CD4-positive, alpha-beta T cell treated with Interleukin-2 at 100 ng/mL for 4 hours (primary cell): ENCODE measurements around the gene CA12.
"Not testable (repeated sequence)": the region's sequence is repeated elsewhere in the genome, so short reads cannot be mapped to it uniquely, and the experiment has no call there.

Source experiments
- DNase-seq: peaks from one replicate; pipeline ENCODE4 v3.0.0-alpha.2; 2020; ENCODE audit warnings: low spot score

The CA12 gene

GRCh38 chr15:63357061-63357460, 24.6 kb downstream of the CA12 start:
- DNase-seq: no peak

- no peak for DNase-seq
Measured at GRCh38 chr15:63354821-63355650, 26.6 kb downstream of the CA12 start.

- no peak for DNase-seq
Measured at GRCh38 chr15:63353887-63354286, 27.8 kb downstream of the CA12 start.

- no peak for DNase-seq
Measured at GRCh38 chr15:63353261-63353660, 28.4 kb downstream of the CA12 start.

- DNase-seq: no peak
Measured at GRCh38 chr15:63352808-63353207, 28.8 kb downstream of the CA12 start.

GRCh38 chr15:63351170-63351569, 30.5 kb downstream of the CA12 start:
- no peak for DNase-seq

GRCh38 chr15:63350178-63350621, 31.4 kb downstream of the CA12 start:
- no peak for DNase-seq

GRCh38 chr15:63349621-63350020, 32.0 kb downstream of the CA12 start:
- no peak for DNase-seq

GRCh38 chr15:63349156-63349555, 32.5 kb downstream of the CA12 start:
- no peak for DNase-seq

- no peak for DNase-seq
Measured at GRCh38 chr15:63348392-63348791, 33.3 kb downstream of the CA12 start.

GRCh38 chr15:63347074-63347857, 34.4 kb downstream of the CA12 start:
- DNase-seq: no peak

GRCh38 chr15:63345391-63345752, 36.3 kb downstream of the CA12 start:
- no peak for DNase-seq

- DNase-seq: no peak
Measured at GRCh38 chr15:63344731-63345390, 36.8 kb downstream of the CA12 start.

- not testable (repeated sequence) for DNase-seq
Measured at GRCh38 chr15:63342996-63343562, 38.6 kb downstream of the CA12 start.

- DNase-seq: no peak
Measured at GRCh38 chr15:63341898-63342297, 39.7 kb downstream of the CA12 start.

- DNase-seq: no peak
Measured at GRCh38 chr15:63340878-63341277, 40.8 kb downstream of the CA12 start.

- DNase-seq: no peak
Measured at GRCh38 chr15:63340353-63340752, 41.3 kb downstream of the CA12 start.

- DNase-seq: no peak
Measured at GRCh38 chr15:63339836-63340235, 41.8 kb downstream of the CA12 start.

- no peak for DNase-seq
Measured at GRCh38 chr15:63339006-63339766, 42.5 kb downstream of the CA12 start.

- DNase-seq: no peak
Measured at GRCh38 chr15:63338170-63338569, 43.5 kb downstream of the CA12 start.

GRCh38 chr15:63337046-63337445, 44.6 kb downstream of the CA12 start:
- no peak for DNase-seq
